ENCODE measurements around the gene ICAM4.

DNA sequence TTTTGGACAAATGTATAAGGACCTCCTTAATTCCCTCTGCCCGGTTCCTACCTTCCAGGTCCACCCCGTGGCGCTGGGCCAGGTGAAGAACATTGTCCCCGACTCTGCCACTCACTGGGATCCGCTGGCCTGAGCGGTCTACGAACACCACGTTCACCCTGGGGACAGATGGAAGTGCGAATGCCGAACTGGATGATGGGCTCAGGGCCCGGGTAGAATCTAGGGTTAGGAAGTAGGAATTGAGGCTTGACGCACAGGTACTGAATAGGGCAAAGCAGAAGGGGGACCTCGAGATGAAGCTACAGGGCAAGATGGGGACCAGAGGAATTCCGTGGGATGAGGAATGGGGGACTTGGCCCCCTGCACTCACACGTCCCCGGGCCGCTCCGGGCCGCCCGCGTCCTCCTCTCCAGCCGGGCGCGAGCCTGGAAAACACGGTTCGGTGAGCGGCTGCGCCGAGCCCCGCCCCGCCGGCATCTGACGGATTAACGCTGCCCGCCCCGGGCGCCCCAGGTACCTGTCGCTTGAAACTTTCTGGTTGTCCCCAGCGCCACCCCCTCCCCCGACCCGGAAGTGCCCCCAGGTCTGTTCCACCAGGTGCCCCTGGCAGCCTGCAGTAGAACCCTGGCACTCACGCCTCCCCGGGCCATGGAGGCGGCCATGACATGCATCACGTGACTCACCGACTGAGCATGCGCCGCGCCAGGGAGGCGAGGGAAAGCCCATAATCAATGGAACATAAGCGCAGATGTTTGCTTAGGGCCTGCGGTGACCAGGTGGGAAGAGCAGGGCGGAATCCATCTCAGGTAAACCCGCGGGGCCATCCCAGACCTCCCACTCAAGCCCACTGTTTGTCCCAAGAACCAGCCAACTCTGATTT is 28.8 kb downstream of the ICAM4 start, which contains the start of gene FDX2:
- TF ChIP-seq, protein P1, sequence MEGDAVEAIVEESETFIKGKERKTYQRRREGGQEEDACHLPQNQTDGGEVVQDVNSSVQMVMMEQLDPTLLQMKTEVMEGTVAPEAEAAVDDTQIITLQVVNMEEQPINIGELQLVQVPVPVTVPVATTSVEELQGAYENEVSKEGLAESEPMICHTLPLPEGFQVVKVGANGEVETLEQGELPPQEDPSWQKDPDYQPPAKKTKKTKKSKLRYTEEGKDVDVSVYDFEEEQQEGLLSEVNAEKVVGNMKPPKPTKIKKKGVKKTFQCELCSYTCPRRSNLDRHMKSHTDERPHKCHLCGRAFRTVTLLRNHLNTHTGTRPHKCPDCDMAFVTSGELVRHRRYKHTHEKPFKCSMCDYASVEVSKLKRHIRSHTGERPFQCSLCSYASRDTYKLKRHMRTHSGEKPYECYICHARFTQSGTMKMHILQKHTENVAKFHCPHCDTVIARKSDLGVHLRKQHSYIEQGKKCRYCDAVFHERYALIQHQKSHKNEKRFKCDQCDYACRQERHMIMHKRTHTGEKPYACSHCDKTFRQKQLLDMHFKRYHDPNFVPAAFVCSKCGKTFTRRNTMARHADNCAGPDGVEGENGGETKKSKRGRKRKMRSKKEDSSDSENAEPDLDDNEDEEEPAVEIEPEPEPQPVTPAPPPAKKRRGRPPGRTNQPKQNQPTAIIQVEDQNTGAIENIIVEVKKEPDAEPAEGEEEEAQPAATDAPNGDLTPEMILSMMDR (IDR thresholded peaks at IDR 0.05): peak in 1 of 7 experiments; percentile 6
- TF ChIP-seq POLR2A (IDR thresholded peaks at IDR 0.05): peak in 2 of 3 donors; percentile 37 to 44
